NB4 (cell line): ENCODE data around the gene SSC5D.

ENCODE experiments used
- DNase-seq: peaks from one replicate; pipeline ENCODE4 v3.0.0; 2010; ENCODE audit warnings: low read depth
- H3K4me3 ChIP-seq: one replicate; pipeline ENCODE4 v1.5.1; 2011; ENCODE audit warnings: mild to moderate bottlenecking, low read depth, low read length, moderate library complexity
- MYC ChIP-seq: IDR thresholded peaks from 2 replicates; pipeline ENCODE4 v1.6.1; 2011; ENCODE audit warnings: low read depth, low read length
- POLR2A ChIP-seq: IDR thresholded peaks from 2 replicates; pipeline ENCODE4 v1.6.1; 2011; ENCODE audit warnings: mild to moderate bottlenecking; ENCODE audit not compliant: insufficient read length; ENCODE audit errors: extremely low read depth
- TF ChIP-seq, protein P1 (sequence below): IDR thresholded peaks from 2 replicates; pipeline ENCODE4 v1.6.1; 2011; ENCODE audit warnings: low read depth, low read length
- TF ChIP-seq, protein P2 (sequence below): IDR thresholded peaks from one replicate; pipeline ENCODE4 v1.5.1; 2012; ENCODE audit warnings: low read depth, low read length

The SSC5D gene

DNA sequence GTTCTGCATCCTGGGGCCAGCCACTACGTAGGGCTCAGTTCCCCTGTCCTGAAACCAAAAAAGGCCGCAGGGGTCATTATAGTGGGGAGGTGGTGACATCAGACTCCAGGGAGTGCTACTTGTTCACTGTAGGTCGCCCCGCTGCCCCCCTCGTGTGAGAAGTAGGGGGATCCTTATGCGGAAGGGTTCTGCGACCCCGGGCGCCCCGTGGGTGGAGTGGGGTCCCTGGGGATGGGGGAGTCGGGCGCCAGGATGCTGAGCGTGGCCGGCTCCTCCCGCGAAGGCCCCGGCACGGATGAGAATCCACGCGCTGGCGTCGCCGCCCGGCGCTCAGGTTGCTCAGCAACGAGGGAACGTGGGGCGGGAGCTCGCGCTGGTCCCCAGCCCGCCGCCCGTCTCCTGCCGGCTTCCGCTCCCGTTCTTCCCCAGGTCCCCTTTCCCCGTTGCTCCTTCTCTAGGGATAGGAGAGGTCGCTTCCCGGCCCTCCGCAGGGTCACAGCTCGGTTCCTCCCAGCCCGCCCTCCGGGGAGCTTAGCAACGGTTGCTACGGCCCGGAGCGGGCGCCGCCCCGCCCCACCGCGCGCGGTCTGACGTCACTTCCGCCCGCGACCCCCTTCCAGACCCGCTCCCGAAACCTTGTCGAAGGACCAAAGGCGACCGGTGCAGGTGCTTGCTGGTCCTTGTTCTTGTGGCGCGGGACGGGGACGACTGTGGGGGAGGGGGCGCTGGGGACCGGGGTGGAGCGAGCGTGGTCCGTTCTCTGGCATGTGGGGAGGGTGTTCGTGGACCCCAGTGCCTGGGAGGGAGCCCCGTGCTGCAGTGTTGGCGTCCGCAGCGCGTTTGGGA is 3.4 kb upstream of the SSC5D start, which contains the start of gene NAT14:
TSS of gene NAT14 (plus strand) at position 596 of the 846 bp plus-strand sequence. CDS start 521 bp downstream, outside the sequence.
- H3K4me3 ChIP-seq = peak within 1 kb of the TSS; percentile 52
- DNase-seq = peak; percentile 67
- TF ChIP-seq, protein P1, sequence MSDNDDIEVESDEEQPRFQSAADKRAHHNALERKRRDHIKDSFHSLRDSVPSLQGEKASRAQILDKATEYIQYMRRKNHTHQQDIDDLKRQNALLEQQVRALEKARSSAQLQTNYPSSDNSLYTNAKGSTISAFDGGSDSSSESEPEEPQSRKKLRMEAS = no peak
- TF ChIP-seq POLR2A (peak; percentile 32), MYC (no peak)

DNA sequence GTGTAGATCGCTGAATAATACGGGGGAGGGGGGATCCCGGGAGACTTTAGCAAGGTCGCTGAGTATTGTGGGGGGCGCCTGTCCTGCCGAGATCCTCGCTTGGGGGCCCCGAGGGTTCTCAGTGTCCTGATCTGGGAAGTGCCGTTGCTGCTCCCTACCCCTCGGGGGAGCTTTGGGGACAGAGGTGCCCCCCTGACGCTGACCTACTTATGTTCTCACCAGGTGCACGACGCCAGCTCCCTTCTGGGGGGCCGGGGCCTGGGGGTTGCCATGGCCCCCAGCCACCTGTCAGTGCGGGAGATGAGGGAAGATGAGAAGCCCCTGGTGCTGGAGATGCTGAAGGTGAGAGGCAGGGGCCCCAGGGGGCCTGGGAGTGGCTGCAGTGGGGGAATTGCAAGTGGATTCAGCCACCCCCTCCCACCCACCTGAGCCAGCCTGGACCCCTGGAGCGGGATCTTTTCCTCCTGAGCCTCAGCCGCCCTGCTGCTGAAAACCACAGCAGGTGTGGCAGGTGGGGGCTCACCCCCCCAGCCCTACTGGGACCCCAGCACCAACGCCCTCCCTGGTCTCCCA is 2.7 kb upstream of the SSC5D start:
- no peak for DNase-seq
- TF ChIP-seq MYC (no peak), POLR2A (no peak)
- TF ChIP-seq, protein P2, sequence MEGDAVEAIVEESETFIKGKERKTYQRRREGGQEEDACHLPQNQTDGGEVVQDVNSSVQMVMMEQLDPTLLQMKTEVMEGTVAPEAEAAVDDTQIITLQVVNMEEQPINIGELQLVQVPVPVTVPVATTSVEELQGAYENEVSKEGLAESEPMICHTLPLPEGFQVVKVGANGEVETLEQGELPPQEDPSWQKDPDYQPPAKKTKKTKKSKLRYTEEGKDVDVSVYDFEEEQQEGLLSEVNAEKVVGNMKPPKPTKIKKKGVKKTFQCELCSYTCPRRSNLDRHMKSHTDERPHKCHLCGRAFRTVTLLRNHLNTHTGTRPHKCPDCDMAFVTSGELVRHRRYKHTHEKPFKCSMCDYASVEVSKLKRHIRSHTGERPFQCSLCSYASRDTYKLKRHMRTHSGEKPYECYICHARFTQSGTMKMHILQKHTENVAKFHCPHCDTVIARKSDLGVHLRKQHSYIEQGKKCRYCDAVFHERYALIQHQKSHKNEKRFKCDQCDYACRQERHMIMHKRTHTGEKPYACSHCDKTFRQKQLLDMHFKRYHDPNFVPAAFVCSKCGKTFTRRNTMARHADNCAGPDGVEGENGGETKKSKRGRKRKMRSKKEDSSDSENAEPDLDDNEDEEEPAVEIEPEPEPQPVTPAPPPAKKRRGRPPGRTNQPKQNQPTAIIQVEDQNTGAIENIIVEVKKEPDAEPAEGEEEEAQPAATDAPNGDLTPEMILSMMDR = no peak
- peak overlapping the region; percentile 52 for H3K4me3 ChIP-seq

DNA sequence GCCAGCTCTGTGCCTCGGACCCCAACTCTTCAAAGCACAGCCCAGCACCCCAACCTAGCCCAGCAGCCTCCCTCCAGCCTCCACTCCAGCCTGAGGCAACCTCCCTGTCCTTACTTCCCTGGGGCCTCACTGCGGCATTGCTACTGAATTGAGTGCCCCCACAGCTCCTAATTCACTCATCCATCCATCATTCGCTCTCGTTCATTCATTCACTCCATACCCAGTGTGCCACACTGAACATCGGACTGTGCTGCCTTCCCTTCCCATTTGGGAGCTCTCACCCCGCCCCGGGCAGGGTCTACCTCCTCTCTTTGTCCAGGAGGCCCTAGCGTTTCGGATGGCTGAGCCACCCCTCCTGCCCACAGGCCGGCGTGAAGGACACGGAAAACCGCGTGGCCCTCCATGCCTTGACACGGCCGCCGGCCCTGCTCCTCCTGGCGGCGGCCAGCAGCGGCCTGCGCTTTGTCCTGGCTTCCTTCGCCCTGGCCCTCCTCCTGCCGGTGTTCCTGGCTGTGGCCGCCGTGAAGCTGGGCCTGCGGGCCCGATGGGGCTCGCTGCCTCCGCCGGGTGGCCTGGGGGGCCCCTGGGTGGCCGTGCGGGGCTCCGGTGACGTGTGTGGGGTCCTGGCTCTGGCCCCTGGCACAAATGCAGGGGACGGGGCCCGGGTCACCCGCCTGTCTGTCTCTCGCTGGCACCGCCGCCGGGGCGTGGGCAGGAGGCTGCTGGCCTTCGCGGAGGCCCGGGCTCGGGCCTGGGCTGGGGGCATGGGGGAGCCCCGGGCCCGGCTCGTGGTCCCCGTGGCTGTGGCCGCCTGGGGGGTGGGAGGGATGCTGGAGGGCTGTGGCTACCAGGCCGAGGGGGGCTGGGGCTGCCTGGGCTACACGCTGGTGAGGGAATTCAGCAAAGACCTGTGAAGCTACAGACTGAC is 1.9 kb upstream of the SSC5D start:
- H3K4me3 ChIP-seq = no peak overlapping the region
- DNase-seq = no peak
- TF ChIP-seq, protein P1 = no peak
- no peak for TF ChIP-seq POLR2A
- no peak for TF ChIP-seq MYC
- TF ChIP-seq, protein P2 = no peak

DNA sequence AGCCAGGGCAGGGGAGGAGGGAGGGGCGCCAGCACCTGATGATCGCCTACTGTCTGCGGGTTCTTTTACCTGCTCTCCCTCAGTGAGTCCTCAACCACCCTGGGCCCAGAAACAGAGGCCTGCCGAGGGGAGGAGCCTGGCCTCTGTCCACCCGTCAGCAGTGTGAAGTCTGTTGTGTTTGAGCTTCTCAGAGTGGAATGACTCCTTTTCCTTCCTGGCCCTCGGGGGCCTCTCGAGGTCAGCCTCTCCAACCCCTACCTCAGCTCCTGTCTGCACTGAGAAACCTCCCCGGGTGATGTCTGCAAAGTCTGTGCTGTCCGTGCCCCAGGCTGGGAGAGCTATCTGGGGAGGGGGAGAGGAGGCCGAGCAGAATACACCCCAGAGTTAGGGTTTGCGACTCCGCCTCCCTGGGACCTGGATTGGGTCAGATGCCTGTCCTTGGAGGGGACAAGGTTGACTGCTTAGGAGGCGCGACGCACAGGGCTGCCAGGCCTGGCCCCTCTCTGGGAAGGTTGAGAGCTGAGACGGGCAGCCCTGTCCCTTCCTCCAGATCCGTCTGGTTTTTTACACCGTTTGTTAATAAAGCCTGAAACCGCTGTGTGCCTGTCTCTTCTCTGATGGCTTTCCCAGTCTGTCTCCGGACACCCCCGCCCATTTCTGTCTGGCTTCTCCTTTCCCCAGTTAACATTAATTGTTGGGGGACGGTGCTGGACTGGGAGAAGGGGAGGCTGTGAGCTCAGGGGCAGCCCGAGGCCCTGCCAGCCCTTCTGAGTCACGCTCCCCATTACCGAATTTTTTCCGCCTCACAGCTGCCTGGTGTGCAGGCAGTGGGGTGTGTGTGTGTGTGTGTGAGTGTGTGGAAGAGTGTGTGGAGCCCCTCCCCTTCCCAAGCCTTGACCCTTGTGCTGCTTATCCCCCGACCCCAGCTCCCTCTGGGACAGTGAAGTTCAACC is 989 bp upstream of the SSC5D start:
- no peak overlapping the region for H3K4me3 ChIP-seq
- DNase-seq = peak; percentile 23
- TF ChIP-seq, protein P2 = no peak
- TF ChIP-seq, protein P1 = no peak
- TF ChIP-seq MYC = no peak
- TF ChIP-seq POLR2A = no peak

DNA sequence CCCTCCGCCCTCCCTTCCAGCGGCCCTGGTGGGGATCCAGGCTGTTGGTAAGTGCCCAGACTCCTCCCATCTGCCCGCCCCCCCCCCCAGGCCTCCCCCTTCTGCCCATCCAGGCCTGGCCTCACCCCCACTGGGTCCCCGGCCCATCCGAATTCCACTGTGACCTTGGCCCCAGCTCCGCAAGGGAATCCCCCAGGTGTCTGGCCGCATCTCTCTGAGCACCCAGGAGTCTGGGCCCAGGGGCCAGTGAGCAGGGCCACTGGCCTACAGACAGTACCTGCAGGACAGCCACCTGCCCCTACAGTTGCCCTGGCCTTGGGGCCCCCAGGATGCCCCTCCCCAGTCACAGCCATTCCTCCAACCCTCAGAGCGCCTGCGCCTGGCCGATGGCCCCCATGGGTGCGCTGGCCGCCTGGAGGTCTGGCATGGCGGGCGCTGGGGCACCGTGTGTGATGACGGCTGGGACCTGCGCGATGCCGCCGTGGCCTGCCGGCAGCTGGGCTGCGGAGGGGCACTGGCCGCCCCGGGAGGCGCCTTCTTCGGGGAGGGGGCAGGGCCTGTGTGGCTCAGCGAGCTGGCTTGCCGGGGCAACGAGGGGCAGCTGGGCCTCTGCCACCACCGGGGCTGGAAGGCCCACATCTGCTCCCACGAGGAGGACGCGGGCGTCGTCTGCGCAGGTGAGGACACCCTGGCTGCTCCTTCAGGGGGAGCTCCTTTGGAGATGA is 912 bp downstream of the SSC5D start:
- no peak overlapping the region for H3K4me3 ChIP-seq
- DNase-seq = no peak
- TF ChIP-seq MYC (no peak), POLR2A (no peak)
- TF ChIP-seq, protein P1 = no peak
- TF ChIP-seq, protein P2 = no peak
